Measurements from ENCODE around the gene SRGN. TPM values are rescaled to one million over a fixed set of nuclear protein-coding genes. Genes with fewer than 3 reads are reported as not detected.

SRGN gene
- total and polyA plus RNA-seq, 10 of the 15 experiments (the other 5 are each of a cell fraction or from before 2014, with no cell fraction given), result 382 to 2,414 (median 885) TPM

DNA sequence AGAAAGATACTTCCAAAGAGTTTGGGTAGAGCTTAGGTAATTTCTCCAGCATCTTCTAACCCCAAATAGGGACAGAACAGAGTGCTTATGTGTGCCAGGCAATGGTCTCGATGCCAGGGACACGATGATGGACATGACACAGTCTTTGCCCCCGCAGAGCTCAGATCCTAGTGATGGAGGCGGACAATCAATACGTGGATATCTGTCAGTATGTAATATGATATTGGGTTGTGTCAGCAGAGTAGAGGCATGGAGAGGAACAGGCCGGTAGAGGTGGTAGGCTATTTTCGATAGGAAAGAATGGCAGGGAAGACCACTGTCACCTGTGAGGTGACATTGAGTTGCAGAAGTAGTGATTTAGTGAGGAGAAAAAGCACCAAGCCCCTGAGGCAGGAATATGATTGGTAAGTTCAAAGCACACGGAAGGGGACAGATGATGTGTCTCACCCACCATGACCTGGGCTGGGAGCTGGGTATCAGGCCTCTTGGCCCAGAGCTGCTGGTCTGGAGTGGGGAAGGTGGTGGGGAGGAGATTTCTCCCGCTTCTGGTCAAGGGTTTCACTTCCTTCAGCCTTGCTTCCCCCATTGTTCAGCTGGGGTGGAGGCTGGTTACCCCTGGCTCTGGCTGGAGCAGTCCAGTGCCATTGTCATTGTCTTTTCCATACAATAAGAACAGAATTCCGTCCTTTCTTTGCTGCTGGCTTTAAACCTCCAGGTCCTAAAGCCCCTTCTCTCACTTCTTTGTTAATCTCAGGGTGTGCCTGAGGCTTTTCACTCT, 36.0 kb upstream of the SRGN start (continued):
- TF ChIP-seq, protein P1, sequence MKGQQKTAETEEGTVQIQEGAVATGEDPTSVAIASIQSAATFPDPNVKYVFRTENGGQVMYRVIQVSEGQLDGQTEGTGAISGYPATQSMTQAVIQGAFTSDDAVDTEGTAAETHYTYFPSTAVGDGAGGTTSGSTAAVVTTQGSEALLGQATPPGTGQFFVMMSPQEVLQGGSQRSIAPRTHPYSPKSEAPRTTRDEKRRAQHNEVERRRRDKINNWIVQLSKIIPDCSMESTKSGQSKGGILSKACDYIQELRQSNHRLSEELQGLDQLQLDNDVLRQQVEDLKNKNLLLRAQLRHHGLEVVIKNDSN (IDR thresholded peaks at IDR 0.05; ENCODE audit: borderline replicate concordance, extremely low read length, insufficient read depth, low read depth, low read length), result no peak
- no peak for TF ChIP-seq CHD4 (IDR thresholded peaks at IDR 0.05)
- TF ChIP-seq, protein P2, sequence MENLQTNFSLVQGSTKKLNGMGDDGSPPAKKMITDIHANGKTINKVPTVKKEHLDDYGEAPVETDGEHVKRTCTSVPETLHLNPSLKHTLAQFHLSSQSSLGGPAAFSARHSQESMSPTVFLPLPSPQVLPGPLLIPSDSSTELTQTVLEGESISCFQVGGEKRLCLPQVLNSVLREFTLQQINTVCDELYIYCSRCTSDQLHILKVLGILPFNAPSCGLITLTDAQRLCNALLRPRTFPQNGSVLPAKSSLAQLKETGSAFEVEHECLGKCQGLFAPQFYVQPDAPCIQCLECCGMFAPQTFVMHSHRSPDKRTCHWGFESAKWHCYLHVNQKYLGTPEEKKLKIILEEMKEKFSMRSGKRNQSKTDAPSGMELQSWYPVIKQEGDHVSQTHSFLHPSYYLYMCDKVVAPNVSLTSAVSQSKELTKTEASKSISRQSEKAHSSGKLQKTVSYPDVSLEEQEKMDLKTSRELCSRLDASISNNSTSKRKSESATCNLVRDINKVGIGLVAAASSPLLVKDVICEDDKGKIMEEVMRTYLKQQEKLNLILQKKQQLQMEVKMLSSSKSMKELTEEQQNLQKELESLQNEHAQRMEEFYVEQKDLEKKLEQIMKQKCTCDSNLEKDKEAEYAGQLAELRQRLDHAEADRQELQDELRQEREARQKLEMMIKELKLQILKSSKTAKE (IDR thresholded peaks at IDR 0.05; ENCODE audit: low read depth, poor library complexity, severe bottlenecking), result no peak
- no peak for TF ChIP-seq SREBF2 (IDR thresholded peaks at IDR 0.05; ENCODE audit: low read length)
- TF ChIP-seq SREBF1 (IDR thresholded peaks at IDR 0.05; ENCODE audit: low read length), result no peak
- peak; percentile 67; the same call in 1 of the 2 replicates for TF ChIP-seq PAX5 (IDR thresholded peaks at IDR 0.05; ENCODE audit: borderline replicate concordance, low read depth, low read length)
- no peak for TF ChIP-seq JUND (IDR thresholded peaks at IDR 0.05; ENCODE audit: low read depth, low read length)
- TF ChIP-seq IKZF1 (conservative IDR thresholded peaks at IDR 0.05), result peak; percentile 89
- peak; percentile 55; the same call in 1 of the 2 replicates for TF ChIP-seq POLR2AphosphoS5 (IDR thresholded peaks at IDR 0.05; ENCODE audit: low read length)
- TF ChIP-seq NR2F1 (conservative IDR thresholded peaks at IDR 0.05), result peak; percentile 66
- TF ChIP-seq SIN3A (IDR thresholded peaks at IDR 0.05; ENCODE audit: low read depth, low read length), result no peak
- TF ChIP-seq EGR1 (IDR thresholded peaks at IDR 0.05; ENCODE audit: borderline replicate concordance in 1 of 2, low read depth in 2 of 2, low read length in 2 of 2), result 0 out of 3 replicates have a peak, but pooled peaks of 1 of the 2 experiments have one; percentile 3
- no peak for TF ChIP-seq KDM1A (IDR thresholded peaks at IDR 0.05; ENCODE audit: borderline replicate concordance)
- TF ChIP-seq, protein P3, sequence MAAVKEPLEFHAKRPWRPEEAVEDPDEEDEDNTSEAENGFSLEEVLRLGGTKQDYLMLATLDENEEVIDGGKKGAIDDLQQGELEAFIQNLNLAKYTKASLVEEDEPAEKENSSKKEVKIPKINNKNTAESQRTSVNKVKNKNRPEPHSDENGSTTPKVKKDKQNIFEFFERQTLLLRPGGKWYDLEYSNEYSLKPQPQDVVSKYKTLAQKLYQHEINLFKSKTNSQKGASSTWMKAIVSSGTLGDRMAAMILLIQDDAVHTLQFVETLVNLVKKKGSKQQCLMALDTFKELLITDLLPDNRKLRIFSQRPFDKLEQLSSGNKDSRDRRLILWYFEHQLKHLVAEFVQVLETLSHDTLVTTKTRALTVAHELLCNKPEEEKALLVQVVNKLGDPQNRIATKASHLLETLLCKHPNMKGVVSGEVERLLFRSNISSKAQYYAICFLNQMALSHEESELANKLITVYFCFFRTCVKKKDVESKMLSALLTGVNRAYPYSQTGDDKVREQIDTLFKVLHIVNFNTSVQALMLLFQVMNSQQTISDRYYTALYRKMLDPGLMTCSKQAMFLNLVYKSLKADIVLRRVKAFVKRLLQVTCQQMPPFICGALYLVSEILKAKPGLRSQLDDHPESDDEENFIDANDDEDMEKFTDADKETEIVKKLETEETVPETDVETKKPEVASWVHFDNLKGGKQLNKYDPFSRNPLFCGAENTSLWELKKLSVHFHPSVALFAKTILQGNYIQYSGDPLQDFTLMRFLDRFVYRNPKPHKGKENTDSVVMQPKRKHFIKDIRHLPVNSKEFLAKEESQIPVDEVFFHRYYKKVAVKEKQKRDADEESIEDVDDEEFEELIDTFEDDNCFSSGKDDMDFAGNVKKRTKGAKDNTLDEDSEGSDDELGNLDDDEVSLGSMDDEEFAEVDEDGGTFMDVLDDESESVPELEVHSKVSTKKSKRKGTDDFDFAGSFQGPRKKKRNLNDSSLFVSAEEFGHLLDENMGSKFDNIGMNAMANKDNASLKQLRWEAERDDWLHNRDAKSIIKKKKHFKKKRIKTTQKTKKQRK (IDR thresholded peaks at IDR 0.05; ENCODE audit: low read depth, low read length), result no peak
- TF ChIP-seq IKZF2 (IDR thresholded peaks at IDR 0.05), result peak; percentile 64 to 76
- no peak for TF ChIP-seq POLR2A (IDR thresholded peaks at IDR 0.05; ENCODE audit: low read depth, low read length)
- TF ChIP-seq RFX5 (IDR thresholded peaks at IDR 0.05; ENCODE audit: low read depth, low read length), result no peak
- TF ChIP-seq, protein P4, sequence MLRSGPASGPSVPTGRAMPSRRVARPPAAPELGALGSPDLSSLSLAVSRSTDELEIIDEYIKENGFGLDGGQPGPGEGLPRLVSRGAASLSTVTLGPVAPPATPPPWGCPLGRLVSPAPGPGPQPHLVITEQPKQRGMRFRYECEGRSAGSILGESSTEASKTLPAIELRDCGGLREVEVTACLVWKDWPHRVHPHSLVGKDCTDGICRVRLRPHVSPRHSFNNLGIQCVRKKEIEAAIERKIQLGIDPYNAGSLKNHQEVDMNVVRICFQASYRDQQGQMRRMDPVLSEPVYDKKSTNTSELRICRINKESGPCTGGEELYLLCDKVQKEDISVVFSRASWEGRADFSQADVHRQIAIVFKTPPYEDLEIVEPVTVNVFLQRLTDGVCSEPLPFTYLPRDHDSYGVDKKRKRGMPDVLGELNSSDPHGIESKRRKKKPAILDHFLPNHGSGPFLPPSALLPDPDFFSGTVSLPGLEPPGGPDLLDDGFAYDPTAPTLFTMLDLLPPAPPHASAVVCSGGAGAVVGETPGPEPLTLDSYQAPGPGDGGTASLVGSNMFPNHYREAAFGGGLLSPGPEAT (IDR thresholded peaks at IDR 0.05; ENCODE audit: low read depth), result no peak
- TF ChIP-seq SMC3 (IDR thresholded peaks at IDR 0.05; ENCODE audit: borderline replicate concordance, low read length), result peak; percentile 16; the same call in 1 of the 2 replicates
- peak; percentile 42; the same call in 1 of the 2 replicates for TF ChIP-seq CHD2 (IDR thresholded peaks at IDR 0.05; ENCODE audit: borderline replicate concordance, low read depth, low read length)
- TF ChIP-seq ETV6 (conservative IDR thresholded peaks at IDR 0.05 in 1 of 2, IDR thresholded peaks at IDR 0.05 in 1 of 2; ENCODE audit: borderline replicate concordance in 1 of 2, low read depth in 1 of 2), result peak in 1 of 2 experiments; percentile 51; a peak in 1 of 4 replicates
- 0 out of 2 replicates have a peak, but pooled peaks have one; percentile 56 for TF ChIP-seq SMARCA5 (IDR thresholded peaks at IDR 0.05)

Data from GM12878 (cell line).